Activated gamma-delta T cell (primary cell): ENCODE measurements around the gene PKNOX1.
"Not testable (repeated sequence)": the region's sequence is repeated elsewhere in the genome, so short reads cannot be mapped to it uniquely, and the experiment has no call there.

Experiments
- DNase-seq: peaks from one replicate; lab custom pipeline; 2025; lab: John Stamatoyannopoulos, UW

PKNOX1 gene

GRCh38 chr21:43053112-43053511, 78.8 kb downstream of the PKNOX1 start:
- not testable (repeated sequence) for DNase-seq

DNA sequence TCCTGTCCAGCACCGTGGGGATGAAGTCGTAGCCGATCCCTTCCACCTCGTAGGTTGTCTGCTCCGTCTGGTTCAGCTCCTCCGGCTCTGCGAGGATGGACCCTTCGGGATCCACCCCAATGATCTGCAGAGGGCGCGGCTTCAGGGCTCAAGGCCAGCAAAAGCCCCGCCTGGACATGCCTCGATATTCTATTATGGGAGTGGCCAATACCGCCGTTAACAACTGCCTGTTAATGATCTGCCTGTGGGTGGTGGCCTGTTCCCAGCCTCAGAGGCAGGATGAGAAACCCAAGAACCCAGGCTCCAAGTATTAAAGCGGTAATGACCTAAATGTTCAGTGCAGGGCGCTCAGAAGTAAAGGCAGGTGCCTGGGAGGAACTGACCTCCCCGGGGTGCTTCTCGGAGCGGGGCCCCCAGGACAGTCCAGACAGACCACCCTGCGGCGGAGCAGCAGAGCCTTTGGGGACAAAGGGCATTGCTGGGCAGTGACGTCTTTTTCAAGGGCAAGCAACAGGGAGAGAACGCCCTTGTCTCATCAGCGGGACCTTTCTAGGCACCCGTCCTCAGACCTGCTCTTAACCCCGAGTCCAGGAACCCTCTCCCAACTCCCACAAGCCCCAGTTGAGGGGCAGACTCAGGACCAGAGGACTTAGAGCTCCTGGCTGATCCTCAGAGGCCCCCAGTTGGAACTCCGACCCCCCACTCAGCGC, 88.7 kb downstream of the PKNOX1 start:
- DNase-seq = not testable (repeated sequence)

- not testable (repeated sequence) for DNase-seq
Observed at GRCh38 chr21:43064265-43064917, 90.0 kb downstream of the PKNOX1 start.

- not testable (repeated sequence) for DNase-seq
Observed at GRCh38 chr21:43065991-43066390, 91.6 kb downstream of the PKNOX1 start.

- DNase-seq = not testable (repeated sequence)
Observed at GRCh38 chr21:43066690-43067089, 92.3 kb downstream of the PKNOX1 start.

- not testable (repeated sequence) for DNase-seq
Observed at GRCh38 chr21:43068065-43068464, 93.7 kb downstream of the PKNOX1 start.

GRCh38 chr21:43069682-43070081, 95.3 kb downstream of the PKNOX1 start:
- not testable (repeated sequence) for DNase-seq

- DNase-seq = not testable (repeated sequence)
Observed at GRCh38 chr21:43072742-43073141, 98.4 kb downstream of the PKNOX1 start.

DNA sequence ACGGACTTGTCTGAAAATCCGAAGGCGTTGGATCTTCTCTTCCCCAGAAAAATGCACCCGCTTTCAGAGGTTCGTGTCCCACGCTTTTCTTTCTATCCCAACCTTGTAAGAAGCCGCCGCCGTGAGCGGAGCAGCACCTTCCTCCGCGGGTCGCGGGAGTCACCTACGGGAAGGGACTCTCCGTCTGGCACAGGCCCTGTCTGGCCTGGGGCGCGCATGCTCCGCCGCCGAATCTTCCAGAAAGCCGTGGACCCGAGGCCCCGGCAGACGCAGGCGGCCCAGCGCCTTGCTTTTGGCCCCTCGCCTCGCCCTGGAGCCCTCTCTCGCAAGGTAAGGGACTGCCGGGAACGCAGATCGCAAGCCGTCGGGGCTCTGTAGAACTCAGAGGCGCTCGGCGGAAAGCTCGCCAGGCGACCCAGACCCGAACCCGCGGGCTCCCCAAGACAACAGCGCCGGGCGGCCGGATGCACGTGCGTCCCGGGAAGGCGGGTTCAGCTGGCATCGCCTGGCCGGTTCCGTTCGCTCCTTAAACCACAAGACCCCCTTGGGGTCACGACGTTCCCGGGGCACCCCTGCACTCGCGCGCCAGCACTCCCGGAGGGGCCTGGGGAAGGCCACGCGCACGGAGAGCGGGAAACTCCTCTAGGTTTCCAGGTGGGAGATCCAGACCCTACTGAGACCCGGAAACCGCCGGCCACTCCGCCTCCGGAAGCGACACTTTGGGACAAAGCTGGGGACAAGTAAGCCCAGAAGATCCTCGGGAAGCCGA, 100.2 kb downstream of the PKNOX1 start:
- DNase-seq = not testable (repeated sequence)

- DNase-seq = not testable (repeated sequence)
Observed at GRCh38 chr21:43075170-43076022, 101.0 kb downstream of the PKNOX1 start, which contains the start of gene CBS. TSS of gene CBS (minus strand) at chr21:43075835. CDS start at chr21:43072193, 3,642 bp downstream.

- DNase-seq = not testable (repeated sequence)
Observed at GRCh38 chr21:43076023-43076637, 101.8 kb downstream of the PKNOX1 start.

DNA sequence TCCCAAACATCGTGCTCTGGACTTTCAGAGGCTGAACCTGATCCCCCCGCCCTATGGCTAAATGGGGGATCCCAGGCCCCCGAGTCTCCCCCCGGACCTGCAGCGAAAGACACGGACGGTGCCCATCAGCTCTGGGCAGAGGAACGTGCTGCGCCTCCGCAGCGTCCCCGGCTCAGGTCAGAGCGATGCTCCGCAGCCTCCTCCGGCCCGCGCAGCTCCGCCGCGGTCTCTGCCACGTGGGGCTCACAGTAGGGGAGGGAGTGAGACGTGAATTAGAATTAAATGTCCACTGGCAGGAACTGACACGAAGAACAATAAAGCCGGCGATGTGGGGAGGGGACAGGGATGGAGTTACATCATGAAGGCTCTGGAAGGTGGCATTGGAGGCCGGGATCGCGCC, 102.3 kb downstream of the PKNOX1 start:
- not testable (repeated sequence) for DNase-seq

- not testable (repeated sequence) for DNase-seq
Observed at GRCh38 chr21:43082587-43083300, 108.4 kb downstream of the PKNOX1 start.
